Subcutaneous abdominal adipose tissue (tissue), 5 donors: ENCODE measurements around the gene NTRK3.
"Not testable (repeated sequence)": the region's sequence is repeated elsewhere in the genome, so short reads cannot be mapped to it uniquely, and the experiment has no call there.

ENCODE experiments used
- H3K27ac ChIP-seq: one replicate; pipeline ENCODE4 v1.7.0; 2013; ENCODE audit warnings: low read depth, mild to moderate bottlenecking, inconsistent platforms, low read length, moderate library complexity
- H3K27me3 ChIP-seq, 5 donors: one replicate each; pipeline ENCODE4 v1.7.0; 2013; ENCODE audit warnings: low read length in 5 of 5, inconsistent platforms in 1 of 5; ENCODE audit not compliant: control insufficient read depth in 5 of 5, insufficient read depth in 4 of 5
- H3K36me3 ChIP-seq, 5 donors: one replicate each; pipeline ENCODE4 v1.7.0; 2013; ENCODE audit warnings: low read length in 5 of 5; ENCODE audit not compliant: control insufficient read depth in 5 of 5, insufficient read depth in 5 of 5
- H3K4me1 ChIP-seq, 5 donors: one replicate each; pipeline ENCODE4 v1.7.0; 2013; ENCODE audit warnings: low read length in 5 of 5, mild to moderate bottlenecking in 3 of 5, moderate library complexity in 1 of 5; ENCODE audit not compliant: control insufficient read depth in 5 of 5, insufficient read depth in 5 of 5
- H3K4me3 ChIP-seq, 5 donors: one replicate each; pipeline ENCODE4 v1.7.0; 2013; ENCODE audit warnings: low read length in 5 of 5, low read depth in 1 of 5
- H3K9ac ChIP-seq, 5 donors: one replicate each; pipeline ENCODE4 v1.7.0; 2013; ENCODE audit warnings: low read length in 5 of 5, mild to moderate bottlenecking in 4 of 5, moderate library complexity in 3 of 5
- H3K9me3 ChIP-seq, 5 donors: one replicate each; pipeline ENCODE4 v1.7.0; 2013; ENCODE audit warnings: low read length in 5 of 5; ENCODE audit not compliant: control insufficient read depth in 5 of 5
- donor health status: healthy.
- donor health status: healthy.
- donor health status: healthy.
- donor health status: healthy.
- donor health status: healthy.

Gene NTRK3

GRCh38 chr15:88074386-88074785 is 182.2 kb downstream of the NTRK3 start:
- Histone ChIP-seq H3K27me3 (peaks cover 0 to 3% (median 0%) of the 10 kb centered on the region in 5 donors), H3K4me3 (no peak overlapping the region), H3K9ac (no peak overlapping the region), H3K36me3 (no peaks in the 10 kb centered on the region), H3K9me3 (no peaks in the 10 kb centered on the region), H3K27ac (no peak overlapping the region), H3K4me1 (no peaks in the 10 kb centered on the region)

- Histone ChIP-seq H3K36me3 (no peaks in the 10 kb centered on the region), H3K9me3 (no peaks in the 10 kb centered on the region), H3K4me3 (no peak overlapping the region), H3K27ac (no peak overlapping the region), H3K9ac (no peak overlapping the region), H3K4me1 (no peaks in the 10 kb centered on the region), H3K27me3 (peaks cover 0 to 3% (median 0%) of the 10 kb centered on the region in 5 donors)
Measured at GRCh38 chr15:88073391-88073691, 183.2 kb downstream of the NTRK3 start.

- Histone ChIP-seq H3K4me3 (no peak overlapping the region), H3K4me1 (no peaks in the 10 kb centered on the region), H3K9me3 (no peaks in the 10 kb centered on the region), H3K36me3 (no peaks in the 10 kb centered on the region), H3K9ac (no peak overlapping the region), H3K27me3 (peaks cover 0 to 3% (median 0%) of the 10 kb centered on the region in 5 donors), H3K27ac (no peak overlapping the region)
Measured at GRCh38 chr15:88072598-88073390, 183.7 kb downstream of the NTRK3 start.

- not testable (repeated sequence) for H3K27me3 ChIP-seq, H3K27ac ChIP-seq, H3K9me3 ChIP-seq, H3K9ac ChIP-seq, H3K4me3 ChIP-seq, H3K4me1 ChIP-seq, H3K36me3 ChIP-seq
Measured at GRCh38 chr15:88072133-88072532, 184.4 kb downstream of the NTRK3 start.

GRCh38 chr15:88071141-88071540 is 185.4 kb downstream of the NTRK3 start:
- H3K4me3 ChIP-seq, result no peak overlapping the region
- no peaks in the 10 kb centered on the region for H3K9me3 ChIP-seq
- H3K4me1 ChIP-seq, result no peaks in the 10 kb centered on the region
- no peak overlapping the region for H3K9ac ChIP-seq
- peaks cover 0 to 3% (median 0%) of the 10 kb centered on the region in 5 donors for H3K27me3 ChIP-seq
- no peak overlapping the region for H3K27ac ChIP-seq
- H3K36me3 ChIP-seq, result no peaks in the 10 kb centered on the region

- Histone ChIP-seq H3K36me3 (no peaks in the 10 kb centered on the region), H3K4me1 (no peaks in the 10 kb centered on the region), H3K27ac (no peak overlapping the region), H3K9me3 (no peaks in the 10 kb centered on the region), H3K27me3 (peaks cover 0 to 3% (median 0%) of the 10 kb centered on the region in 5 donors), H3K4me3 (no peak overlapping the region), H3K9ac (no peak overlapping the region)
Measured at GRCh38 chr15:88069561-88069960, 187.0 kb downstream of the NTRK3 start.

- Histone ChIP-seq H3K27ac (no peak overlapping the region), H3K27me3 (no peaks in the 10 kb centered on the region), H3K9me3 (peaks cover 0 to 1% (median 0%) of the 10 kb centered on the region in 5 donors), H3K4me3 (no peak overlapping the region), H3K4me1 (no peaks in the 10 kb centered on the region), H3K9ac (no peak overlapping the region), H3K36me3 (no peaks in the 10 kb centered on the region)
Measured at GRCh38 chr15:88067331-88067685, 189.2 kb downstream of the NTRK3 start.

- Histone ChIP-seq H3K27ac (no peak overlapping the region), H3K9ac (no peak overlapping the region), H3K27me3 (no peaks in the 10 kb centered on the region), H3K4me1 (no peaks in the 10 kb centered on the region), H3K9me3 (peaks cover 0 to 4% (median 0%) of the 10 kb centered on the region in 5 donors), H3K4me3 (no peak overlapping the region), H3K36me3 (no peaks in the 10 kb centered on the region)
Measured at GRCh38 chr15:88066636-88067330, 189.8 kb downstream of the NTRK3 start.

- Histone ChIP-seq H3K4me3 (no peak overlapping the region), H3K9me3 (peaks cover 0 to 4% (median 0%) of the 10 kb centered on the region in 5 donors), H3K27ac (no peak overlapping the region), H3K36me3 (no peaks in the 10 kb centered on the region), H3K27me3 (no peaks in the 10 kb centered on the region), H3K4me1 (no peaks in the 10 kb centered on the region), H3K9ac (no peak overlapping the region)
Measured at GRCh38 chr15:88061452-88061851, 195.1 kb downstream of the NTRK3 start.

- no peaks in the 10 kb centered on the region for H3K36me3 ChIP-seq
- no peak overlapping the region for H3K4me3 ChIP-seq
- no peak overlapping the region for H3K9ac ChIP-seq
- no peaks in the 10 kb centered on the region for H3K27me3 ChIP-seq
- peaks cover 0 to 4% (median 0%) of the 10 kb centered on the region in 5 donors for H3K9me3 ChIP-seq
- H3K4me1 ChIP-seq, result no peaks in the 10 kb centered on the region
- H3K27ac ChIP-seq, result no peak overlapping the region
Measured at GRCh38 chr15:88060383-88060782, 196.2 kb downstream of the NTRK3 start.
